HepG2 (cell line): ENCODE data around the gene KBTBD2.
"Not testable (repeated sequence)": the region's sequence is repeated elsewhere in the genome, so short reads cannot be mapped to it uniquely, and the experiment has no call there.

ENCODE experiments used
- ARNT2 ChIP-seq: sonication (generic); formaldehyde crosslinking; IDR thresholded peaks from 2 replicates; pipeline ENCODE4 v1.8.0; 2022; ENCODE audit warnings: mild to moderate bottlenecking, low read depth, missing genetic modification reagents, moderate library complexity
- CREB1 ChIP-seq, 2 experiments: fragments of 450-650 bp in 1 of 2; IDR thresholded peaks; 2 replicates each; pipeline ENCODE4 v1.6.1; 2016 to 2017; ENCODE audit warnings: control low read depth in 1 of 2, mild to moderate bottlenecking in 1 of 2, missing compliant biosample characterization in 1 of 2, missing genetic modification characterization in 1 of 2
- FOSL2 ChIP-seq: sonication (generic); formaldehyde crosslinking; IDR thresholded peaks from 2 replicates; pipeline ENCODE4 v1.4.0; 2020; ENCODE audit warnings: missing genetic modification reagents
- MAZ ChIP-seq, 2 experiments: sonication (generic) in 1 of 2; formaldehyde crosslinking in 1 of 2; IDR thresholded peaks; 2 replicates each; pipeline versions ENCODE4 v1.5.0 to v1.6.1; 2012 to 2020; ENCODE audit warnings: low read depth in 2 of 2, mild to moderate bottlenecking in 2 of 2, borderline replicate concordance in 1 of 2, improper control_type of control experiment in 1 of 2, low read length in 1 of 2, missing genetic modification reagents in 1 of 2, moderate library complexity in 1 of 2
- POLR2A ChIP-seq, 2 experiments: IDR thresholded peaks; 2 replicates each; pipeline ENCODE4 v1.6.1; 2011; ENCODE audit warnings: low read depth in 2 of 2, low read length in 2 of 2, mild to moderate bottlenecking in 1 of 2, moderate library complexity in 1 of 2; ENCODE audit not compliant: insufficient read depth in 1 of 2
- ZNF446 ChIP-seq: sonication (generic); formaldehyde crosslinking; IDR thresholded peaks from 2 replicates; pipeline ENCODE4 v1.5.0; 2020; ENCODE audit warnings: mild to moderate bottlenecking, missing genetic modification reagents
- TF ChIP-seq, protein P1 (sequence below): sonication (generic); formaldehyde crosslinking; IDR thresholded peaks from 2 replicates; pipeline ENCODE4 v1.4.0; 2020; ENCODE audit warnings: low read depth, mild to moderate bottlenecking, missing genetic modification reagents
- TF ChIP-seq, protein P2 (sequence below): sonication (generic); formaldehyde crosslinking; IDR thresholded peaks from 2 replicates; pipeline ENCODE4 v1.5.0; 2020; ENCODE audit warnings: mild to moderate bottlenecking, missing genetic modification reagents, moderate library complexity

DNA sequence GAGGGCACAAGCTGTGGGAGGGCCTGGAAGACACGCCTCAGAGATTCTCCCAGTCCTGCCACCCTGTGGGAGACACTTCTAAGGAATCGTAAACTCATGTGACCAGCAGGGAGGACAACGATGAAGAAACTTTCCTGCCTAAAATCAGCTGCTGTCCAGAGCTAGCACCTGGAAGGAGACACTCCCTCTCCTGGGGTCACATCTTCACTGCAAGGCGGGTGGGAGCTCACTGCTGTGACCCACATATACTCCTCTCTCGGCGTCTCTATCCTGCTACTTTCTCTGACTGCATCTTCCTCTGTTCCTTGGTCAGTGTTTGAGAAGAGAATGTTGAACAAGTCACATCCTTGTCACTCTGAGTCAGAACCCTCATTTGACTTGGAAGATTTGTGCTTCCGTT, 25.4 kb upstream of the KBTBD2 start:
- not testable (repeated sequence) for TF ChIP-seq ZNF446 (CRISPR knock-in tag); FOSL2 (CRISPR knock-in tag); ARNT2; CREB1 (IDR thresholded peaks at IDR 0.05); CREB1 (CRISPR knock-in tag; IDR thresholded peaks at IDR 0.05); POLR2A (IDR thresholded peaks at IDR 0.05; ENCODE audit: insufficient read depth in 1 of 2, low read depth in 2 of 2, low read length in 2 of 2); MAZ (IDR thresholded peaks at IDR 0.05; ENCODE audit: borderline replicate concordance, low read depth, low read length); MAZ (CRISPR knock-in tag; IDR thresholded peaks at IDR 0.05; ENCODE audit: low read depth)
- TF ChIP-seq, protein P1, sequence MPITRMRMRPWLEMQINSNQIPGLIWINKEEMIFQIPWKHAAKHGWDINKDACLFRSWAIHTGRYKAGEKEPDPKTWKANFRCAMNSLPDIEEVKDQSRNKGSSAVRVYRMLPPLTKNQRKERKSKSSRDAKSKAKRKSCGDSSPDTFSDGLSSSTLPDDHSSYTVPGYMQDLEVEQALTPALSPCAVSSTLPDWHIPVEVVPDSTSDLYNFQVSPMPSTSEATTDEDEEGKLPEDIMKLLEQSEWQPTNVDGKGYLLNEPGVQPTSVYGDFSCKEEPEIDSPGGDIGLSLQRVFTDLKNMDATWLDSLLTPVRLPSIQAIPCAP (CRISPR knock-in tag), result not testable (repeated sequence)
- TF ChIP-seq, protein P2, sequence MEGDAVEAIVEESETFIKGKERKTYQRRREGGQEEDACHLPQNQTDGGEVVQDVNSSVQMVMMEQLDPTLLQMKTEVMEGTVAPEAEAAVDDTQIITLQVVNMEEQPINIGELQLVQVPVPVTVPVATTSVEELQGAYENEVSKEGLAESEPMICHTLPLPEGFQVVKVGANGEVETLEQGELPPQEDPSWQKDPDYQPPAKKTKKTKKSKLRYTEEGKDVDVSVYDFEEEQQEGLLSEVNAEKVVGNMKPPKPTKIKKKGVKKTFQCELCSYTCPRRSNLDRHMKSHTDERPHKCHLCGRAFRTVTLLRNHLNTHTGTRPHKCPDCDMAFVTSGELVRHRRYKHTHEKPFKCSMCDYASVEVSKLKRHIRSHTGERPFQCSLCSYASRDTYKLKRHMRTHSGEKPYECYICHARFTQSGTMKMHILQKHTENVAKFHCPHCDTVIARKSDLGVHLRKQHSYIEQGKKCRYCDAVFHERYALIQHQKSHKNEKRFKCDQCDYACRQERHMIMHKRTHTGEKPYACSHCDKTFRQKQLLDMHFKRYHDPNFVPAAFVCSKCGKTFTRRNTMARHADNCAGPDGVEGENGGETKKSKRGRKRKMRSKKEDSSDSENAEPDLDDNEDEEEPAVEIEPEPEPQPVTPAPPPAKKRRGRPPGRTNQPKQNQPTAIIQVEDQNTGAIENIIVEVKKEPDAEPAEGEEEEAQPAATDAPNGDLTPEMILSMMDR (CRISPR knock-in tag), result not testable (repeated sequence)
